Measurements from ENCODE around the gene PLLP.
"Not testable (repeated sequence)": the region's sequence is repeated elsewhere in the genome, so short reads cannot be mapped to it uniquely, and the experiment has no call there.

Gene PLLP

GRCh38 chr16:57301126-57301817 is 16.8 kb upstream of the PLLP start:
- DNase-seq = no peak

- DNase-seq = peak; percentile 99 to 100
These were observed 16.1 kb upstream of the PLLP start for GRCh38 chr16:57300387-57301125.

GRCh38 chr16:57299719-57300386 is 15.4 kb upstream of the PLLP start:
- DNase-seq = peak; percentile 84

- peak in 1 of 2 donors; percentile 29 for DNase-seq
These were observed 14.7 kb upstream of the PLLP start for GRCh38 chr16:57299009-57299718.

GRCh38 chr16:57297856-57298255 is 13.4 kb upstream of the PLLP start:
- DNase-seq = no peak

GRCh38 chr16:57289391-57290257 is 5.2 kb upstream of the PLLP start:
- DNase-seq = no peak

- no peak for DNase-seq
These were observed 907 bp upstream of the PLLP start for GRCh38 chr16:57285379-57285778.

GRCh38 chr16:57284952-57285363 is 486 bp upstream of the PLLP start:
- DNase-seq = no peak

GRCh38 chr16:57283959-57284208 is 588 bp downstream of the PLLP start:
- DNase-seq = no peak

- DNase-seq = no peak
These were observed 1.1 kb downstream of the PLLP start for GRCh38 chr16:57283214-57283958.

GRCh38 chr16:57282510-57283213 is 1.8 kb downstream of the PLLP start:
- no peak for DNase-seq

GRCh38 chr16:57281791-57282190 is 2.7 kb downstream of the PLLP start:
- no peak for DNase-seq

GRCh38 chr16:57279780-57280638 is 4.5 kb downstream of the PLLP start:
- no peak for DNase-seq

GRCh38 chr16:57278494-57278893 is 6.0 kb downstream of the PLLP start:
- DNase-seq = no peak

- DNase-seq = peak in 1 of 2 donors; percentile 32
These were observed 6.9 kb downstream of the PLLP start for GRCh38 chr16:57277586-57277985.

- DNase-seq = no peak
These were observed 7.9 kb downstream of the PLLP start for GRCh38 chr16:57276596-57276995.

- DNase-seq = not testable (repeated sequence)
These were observed 8.5 kb downstream of the PLLP start for GRCh38 chr16:57275946-57276345.

- DNase-seq = no peak
These were observed 10.6 kb downstream of the PLLP start for GRCh38 chr16:57273826-57274225.

GRCh38 chr16:57273359-57273758 is 11.1 kb downstream of the PLLP start:
- DNase-seq = no peak

GRCh38 chr16:57271867-57272495 is 12.5 kb downstream of the PLLP start:
- DNase-seq = no peak

All from stimulated activated CD4-positive, alpha-beta T cell treated with anti-CD3 and anti-CD28 coated beads, Interleukin-2, amount 100 ng/mL, for 48 hours (primary cell).